KBM-7 (cell line): ENCODE measurements around the gene GUK1.

Experiments
- DNase-seq: peaks from one replicate; pipeline ENCODE4 v3.0.0-alpha.2; 2015
- in situ Hi-C: fragments of 300-500 bp; cut with MboI; formaldehyde crosslinking; loops from 2 replicates; pipeline ENCODE4 v1.14.3; 2020; ENCODE audit warnings: low sequenced_read_pairs, low pct_unique_long_range_greater_than_20kb, mixed read lengths

The GUK1 gene

DNA sequence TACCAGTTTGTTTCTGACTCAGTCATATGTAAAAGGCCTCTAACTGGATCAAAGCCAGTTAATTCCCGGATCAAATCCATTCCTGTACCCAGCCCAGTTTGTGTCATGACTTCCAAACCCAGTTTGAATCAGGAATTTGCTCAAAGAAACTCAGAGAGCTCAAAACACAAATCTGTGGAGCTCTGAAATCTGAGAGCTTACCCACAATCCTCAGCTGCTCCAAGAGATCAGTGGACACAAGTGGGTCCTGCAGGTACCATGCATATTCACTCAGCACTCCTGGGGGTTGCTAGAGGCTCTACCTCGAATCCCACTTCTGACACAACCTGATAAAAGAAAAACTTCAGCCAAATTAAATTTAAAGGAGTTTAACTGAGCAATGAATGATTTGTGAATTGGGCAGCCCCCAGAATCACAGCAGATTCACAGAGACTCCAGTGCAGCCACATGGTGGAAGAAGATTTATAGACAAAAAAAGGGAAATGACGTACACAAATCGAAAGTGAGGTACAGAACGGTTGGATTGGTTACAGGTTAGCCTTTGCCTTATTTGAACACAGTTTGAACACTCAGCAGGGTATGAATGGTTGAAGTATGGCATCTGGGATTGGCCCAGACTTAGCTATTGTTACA is 19.1 kb upstream of the GUK1 start:
- in situ Hi-C loops = no loop called here
- no peak for DNase-seq

DNA sequence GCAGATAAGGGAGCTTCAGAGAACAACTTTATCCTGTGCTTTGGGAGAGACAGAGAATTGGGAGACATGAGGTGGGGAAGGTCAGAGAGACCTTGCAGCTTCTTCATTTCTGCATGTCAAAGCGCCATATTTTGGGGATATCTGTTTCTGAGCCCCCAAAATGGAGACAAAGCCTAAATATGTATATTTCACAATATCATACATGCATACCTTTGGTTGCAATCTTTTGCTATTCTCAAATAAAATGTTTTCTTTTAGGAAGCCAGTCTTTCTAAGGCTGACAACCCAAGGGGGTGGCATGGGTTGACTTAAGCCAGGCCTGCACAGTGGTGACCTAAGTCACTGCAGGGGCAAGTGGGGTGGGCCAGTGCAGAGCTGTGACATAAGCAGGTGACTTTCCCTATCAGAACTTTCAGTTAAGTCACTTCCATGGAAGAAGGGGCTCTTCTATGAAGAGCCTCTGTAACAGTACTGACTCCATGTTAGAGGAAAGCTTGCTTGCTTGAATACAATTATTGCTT is 17.1 kb upstream of the GUK1 start:
- DNase-seq = no peak
- in situ Hi-C loops = no loop called here

DNA sequence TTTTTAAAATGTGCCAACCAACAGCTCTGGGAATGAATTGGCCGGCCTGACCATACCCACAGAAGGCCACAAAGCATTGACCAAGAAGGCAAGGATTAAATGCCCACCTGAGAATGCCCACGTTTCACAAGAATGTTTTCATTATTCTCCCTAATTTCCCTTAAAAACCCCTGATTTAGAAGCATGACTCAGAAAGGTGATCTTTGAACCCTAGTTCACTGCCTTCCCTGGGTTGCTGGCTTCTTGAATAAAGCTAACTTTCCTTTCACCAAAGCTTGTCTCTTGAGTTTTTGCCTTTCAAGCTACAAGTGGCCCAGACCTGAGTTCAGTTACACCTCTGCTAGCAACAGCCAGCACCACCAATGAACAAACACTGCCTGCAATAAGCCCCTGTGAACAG is 16.6 kb upstream of the GUK1 start:
- in situ Hi-C loops = no loop called here

GRCh38 chr1:228125185-228125584 is 14.9 kb upstream of the GUK1 start:
- in situ Hi-C loops = no loop called here

More for the DNA sequence above, 16.6 kb upstream of the GUK1 start:
- DNase-seq = no peak

GRCh38 chr1:228131766-228132165 is 8.3 kb upstream of the GUK1 start:
- in situ Hi-C loops = no loop called here
- no peak for DNase-seq

More at GRCh38 chr1:228125185-228125584, 14.9 kb upstream of the GUK1 start:
- no peak for DNase-seq

GRCh38 chr1:228134591-228134990 is 5.5 kb upstream of the GUK1 start:
- no peak for DNase-seq
- in situ Hi-C loops = no loop called here

GRCh38 chr1:228136901-228137300 is 3.2 kb upstream of the GUK1 start:
- in situ Hi-C loops = no loop called here
- no peak for DNase-seq

GRCh38 chr1:228139406-228139930 is 611 bp upstream of the GUK1 start:
- in situ Hi-C loops = no loop called here

DNA sequence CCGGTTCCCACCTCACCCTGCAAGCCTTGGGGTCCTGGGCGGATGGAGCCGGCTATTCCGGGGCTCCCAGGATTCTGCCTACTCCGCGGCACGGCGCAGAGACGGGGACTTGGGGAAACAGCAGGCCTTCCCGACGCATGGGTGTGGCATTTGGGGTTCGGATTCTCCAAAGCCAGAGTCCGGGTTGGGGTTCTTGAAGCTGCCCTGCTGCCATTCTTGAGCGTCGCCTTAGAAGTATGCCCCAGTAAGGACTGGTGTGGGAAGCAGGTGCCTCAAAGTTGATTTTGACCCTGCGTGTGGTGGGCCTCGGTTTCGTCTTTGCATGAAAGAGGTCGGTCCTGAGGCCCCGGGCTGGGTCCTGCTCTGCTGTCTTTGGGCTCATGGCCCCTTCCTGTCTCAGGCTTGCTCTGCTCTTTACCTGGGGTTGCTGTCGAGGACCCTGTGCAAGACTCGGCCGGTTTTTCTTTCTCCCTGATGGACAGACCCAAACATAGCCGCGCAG is 696 bp downstream of the GUK1 start:
- in situ Hi-C loops = no loop called here
- DNase-seq = no peak

More at GRCh38 chr1:228139406-228139930, 611 bp upstream of the GUK1 start:
- no peak for DNase-seq

- in situ Hi-C loops = no loop called here
- DNase-seq = peak; percentile 36
These were observed 1.4 kb downstream of the GUK1 start for GRCh38 chr1:228141226-228142044.

- in situ Hi-C loops = no loop called here
- DNase-seq = no peak
These were observed 2.1 kb downstream of the GUK1 start for GRCh38 chr1:228142155-228142691.

- DNase-seq = no peak
- in situ Hi-C loops = no loop called here
These were observed 2.6 kb downstream of the GUK1 start for GRCh38 chr1:228142701-228143136.

GRCh38 chr1:228143480-228144192 is 3.6 kb downstream of the GUK1 start:
- no peak for DNase-seq
- in situ Hi-C loops = no loop called here

DNA sequence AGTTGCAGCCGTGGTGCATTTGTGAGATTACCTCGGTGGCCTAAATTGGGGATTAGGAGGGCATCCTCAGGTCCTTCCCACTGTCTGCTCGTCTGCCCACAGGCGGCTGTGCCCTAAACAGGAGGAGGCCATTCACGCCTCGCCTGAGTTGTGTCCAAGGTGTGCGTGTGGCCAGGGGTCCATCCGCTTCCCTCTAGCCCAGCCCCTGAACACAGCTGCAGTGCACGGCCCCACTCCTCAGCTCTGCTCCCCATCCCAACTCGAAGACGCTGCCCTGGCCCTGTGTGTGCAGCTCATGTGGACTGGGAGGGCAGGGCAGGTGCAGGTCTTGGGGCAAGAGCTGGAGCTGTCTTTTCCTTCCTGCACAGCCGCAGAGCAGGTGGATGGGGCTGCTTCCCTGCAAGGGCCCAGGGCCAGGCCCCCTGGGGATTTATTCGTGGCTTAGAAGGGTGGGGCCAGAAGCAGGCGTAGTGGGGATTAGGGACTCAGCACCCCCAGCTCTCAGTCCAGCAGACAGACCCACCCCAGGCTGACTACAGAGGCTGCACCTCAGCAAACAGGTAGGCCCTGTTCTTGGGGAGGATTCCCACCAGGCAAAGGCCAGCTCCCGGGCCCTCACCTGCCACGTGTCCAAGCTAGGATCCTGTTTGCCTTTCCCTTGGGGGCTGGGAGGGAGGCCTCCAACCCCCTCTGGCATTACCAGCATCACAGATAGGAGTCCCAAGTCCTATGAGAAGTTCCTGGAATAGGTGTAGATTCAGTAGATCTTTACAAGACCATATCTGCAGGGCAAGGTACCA is 4.3 kb downstream of the GUK1 start:
- in situ Hi-C loops = no loop called here
- DNase-seq = no peak

GRCh38 chr1:228144993-228145343 is 4.9 kb downstream of the GUK1 start:
- in situ Hi-C loops = no loop called here
- DNase-seq = no peak

DNA sequence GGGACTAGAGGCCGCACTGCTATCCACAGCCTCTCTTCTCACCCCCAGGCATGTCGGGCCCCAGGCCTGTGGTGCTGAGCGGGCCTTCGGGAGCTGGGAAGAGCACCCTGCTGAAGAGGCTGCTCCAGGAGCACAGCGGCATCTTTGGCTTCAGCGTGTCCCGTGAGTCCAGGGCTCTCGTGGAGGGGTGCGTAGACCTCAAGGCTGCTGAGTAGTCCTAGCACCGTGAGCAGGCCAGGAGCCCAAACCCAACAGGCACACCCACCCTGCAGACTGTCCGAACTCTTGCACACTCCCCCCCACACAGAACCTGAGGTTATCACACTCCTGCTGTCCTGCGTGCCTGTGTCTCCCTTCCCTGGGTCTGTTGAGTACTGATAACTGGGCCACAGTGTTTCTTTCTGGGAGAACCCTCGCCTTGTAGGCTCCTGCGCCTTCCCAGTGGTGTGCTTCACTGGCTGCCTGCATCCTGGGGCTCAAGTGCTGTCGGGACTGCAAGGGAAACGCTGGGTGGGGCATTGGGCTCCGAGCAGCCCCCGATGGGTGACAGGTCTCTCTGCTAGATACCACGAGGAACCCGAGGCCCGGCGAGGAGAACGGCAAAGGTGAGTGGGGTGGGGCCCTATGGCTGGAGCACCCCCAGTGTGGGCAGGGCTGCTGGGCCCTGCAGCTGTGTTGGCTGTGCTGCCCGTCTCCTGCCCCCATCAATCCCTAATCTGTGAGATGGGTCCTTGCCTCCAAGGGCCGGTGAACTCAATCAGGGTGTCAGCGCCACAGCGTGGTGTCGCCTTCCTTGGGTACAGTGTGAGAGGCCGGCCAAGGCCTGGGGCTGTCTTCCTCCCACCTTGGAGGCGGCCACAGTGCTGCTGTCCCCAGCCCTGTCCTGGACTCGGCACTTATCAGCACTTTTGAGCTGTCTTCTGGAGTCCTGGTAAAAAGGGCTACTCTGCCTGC is 5.7 kb downstream of the GUK1 start:
- in situ Hi-C loops = no loop called here
- no peak for DNase-seq

- in situ Hi-C loops = no loop called here
- no peak for DNase-seq
These were observed 6.5 kb downstream of the GUK1 start for GRCh38 chr1:228146417-228147150.
